Measurements from ENCODE around the gene DHDDS. TPM values are rescaled to one million over a fixed set of nuclear protein-coding genes. Genes with fewer than 3 reads are reported as not detected.

DHDDS gene
- total RNA-seq, 2 donors from 2014 or later = 21.3 to 52.4 TPM

DNA sequence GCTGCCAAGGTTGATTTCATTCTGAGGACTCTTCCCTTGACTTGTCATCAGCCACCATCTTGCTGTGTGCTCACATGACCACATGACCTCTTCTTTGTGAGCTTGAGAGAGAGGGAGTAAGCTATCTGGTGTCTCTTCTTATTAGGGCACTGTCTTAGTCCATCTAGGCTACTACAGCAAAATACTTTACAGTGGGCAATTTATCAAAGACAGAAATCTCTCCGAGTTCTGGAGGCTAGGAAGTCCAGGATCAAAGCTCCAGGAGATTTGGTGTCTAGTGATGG, 85.6 kb downstream of the DHDDS start:
- no peaks in the 10 kb centered on the region for H3K36me3 ChIP-seq (replicated peaks in 1 of 2; ENCODE audit: insufficient read depth in 1 of 2, low read depth in 2 of 2)
- DNase-seq (no peak), ATAC-seq (no peak)
- TF ChIP-seq POLR2A (IDR thresholded peaks at IDR 0.05) = no peak
- TF ChIP-seq, protein P1, sequence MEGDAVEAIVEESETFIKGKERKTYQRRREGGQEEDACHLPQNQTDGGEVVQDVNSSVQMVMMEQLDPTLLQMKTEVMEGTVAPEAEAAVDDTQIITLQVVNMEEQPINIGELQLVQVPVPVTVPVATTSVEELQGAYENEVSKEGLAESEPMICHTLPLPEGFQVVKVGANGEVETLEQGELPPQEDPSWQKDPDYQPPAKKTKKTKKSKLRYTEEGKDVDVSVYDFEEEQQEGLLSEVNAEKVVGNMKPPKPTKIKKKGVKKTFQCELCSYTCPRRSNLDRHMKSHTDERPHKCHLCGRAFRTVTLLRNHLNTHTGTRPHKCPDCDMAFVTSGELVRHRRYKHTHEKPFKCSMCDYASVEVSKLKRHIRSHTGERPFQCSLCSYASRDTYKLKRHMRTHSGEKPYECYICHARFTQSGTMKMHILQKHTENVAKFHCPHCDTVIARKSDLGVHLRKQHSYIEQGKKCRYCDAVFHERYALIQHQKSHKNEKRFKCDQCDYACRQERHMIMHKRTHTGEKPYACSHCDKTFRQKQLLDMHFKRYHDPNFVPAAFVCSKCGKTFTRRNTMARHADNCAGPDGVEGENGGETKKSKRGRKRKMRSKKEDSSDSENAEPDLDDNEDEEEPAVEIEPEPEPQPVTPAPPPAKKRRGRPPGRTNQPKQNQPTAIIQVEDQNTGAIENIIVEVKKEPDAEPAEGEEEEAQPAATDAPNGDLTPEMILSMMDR (IDR thresholded peaks at IDR 0.05) = no peak
- no peaks in the 10 kb centered on the region for H3K27me3 ChIP-seq
- H3K4me1 ChIP-seq = no peaks in the 10 kb centered on the region
- intact Hi-C loops (cut with DNase I) = no loop called here
- 75 to 92% methylated on average over 1 of the region's 1 CpG for WGBS, 2 donors
- no peak overlapping the region for H3K4me3 ChIP-seq
- no peak overlapping the region for H3K27ac ChIP-seq
- H3K9me3 ChIP-seq = no peaks in the 10 kb centered on the region

DNA sequence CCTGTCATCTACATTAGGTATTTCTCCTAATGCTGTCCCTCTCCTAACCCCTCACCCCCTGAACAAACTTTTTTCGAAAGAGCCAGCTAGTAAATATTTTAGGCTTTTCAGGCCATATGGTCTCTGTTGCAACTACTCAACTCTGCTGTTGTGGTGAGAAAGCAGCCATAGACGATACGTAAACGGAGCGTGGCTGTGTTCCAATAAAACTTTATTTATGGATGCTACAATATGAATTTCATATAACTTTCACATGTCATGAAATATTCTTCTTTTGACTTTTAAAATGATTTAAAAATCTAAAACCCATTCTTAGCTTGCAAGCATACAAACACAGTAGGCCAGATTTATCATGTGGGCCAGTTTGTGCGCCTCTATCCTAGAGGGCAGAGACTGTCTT, 86.2 kb downstream of the DHDDS start:
- Histone ChIP-seq H3K27me3 (no peaks in the 10 kb centered on the region), H3K27ac (no peak overlapping the region), H3K4me3 (no peak overlapping the region), H3K36me3 (replicated peaks in 1 of 2; ENCODE audit: insufficient read depth in 1 of 2, low read depth in 2 of 2) (no peaks in the 10 kb centered on the region), H3K9me3 (no peaks in the 10 kb centered on the region), H3K4me1 (no peaks in the 10 kb centered on the region)
- intact Hi-C loops (cut with DNase I) = no loop called here
- ATAC-seq = no peak
- WGBS, 2 donors = 88 to 94% methylated on average over 6 of the region's 6 CpGs
- TF ChIP-seq POLR2A (IDR thresholded peaks at IDR 0.05) = no peak
- TF ChIP-seq, protein P1 (IDR thresholded peaks at IDR 0.05) = no peak
- no peak for DNase-seq

DNA sequence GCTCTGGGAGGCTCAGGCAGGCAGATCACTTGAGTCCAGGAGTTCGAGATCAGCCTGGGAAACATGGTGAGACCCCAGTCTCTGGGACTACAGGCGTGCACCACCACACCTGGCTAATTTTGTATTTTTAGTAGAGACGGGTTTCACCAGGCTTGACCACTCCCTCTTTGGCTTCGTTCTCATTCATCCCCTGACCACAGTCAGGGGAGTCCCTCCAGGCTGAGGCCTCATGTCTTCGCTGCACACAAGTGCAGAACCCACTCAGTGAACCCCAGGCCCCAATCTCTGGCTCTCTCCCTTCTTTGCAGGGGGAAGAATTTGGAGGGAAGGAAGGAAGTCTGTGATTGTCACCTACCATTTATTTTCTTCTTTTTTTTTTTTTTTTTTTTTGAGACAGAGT, 88.2 kb downstream of the DHDDS start:
- H3K36me3 ChIP-seq (replicated peaks in 1 of 2; ENCODE audit: insufficient read depth in 1 of 2, low read depth in 2 of 2) = no peaks in the 10 kb centered on the region
- no peak overlapping the region for H3K4me3 ChIP-seq
- intact Hi-C loops (cut with DNase I) = no loop called here
- no peak for DNase-seq
- H3K4me1 ChIP-seq = no peaks in the 10 kb centered on the region
- no peak overlapping the region for H3K27ac ChIP-seq
- WGBS, 2 donors = 81 to 84% methylated on average over 5 of the region's 5 CpGs
- no peak for TF ChIP-seq POLR2A (IDR thresholded peaks at IDR 0.05)
- TF ChIP-seq, protein P1 (IDR thresholded peaks at IDR 0.05) = no peak
- no peak for ATAC-seq
- H3K27me3 ChIP-seq = no peaks in the 10 kb centered on the region
- H3K9me3 ChIP-seq = no peaks in the 10 kb centered on the region

Other genes with a start within 250 kb of the DHDDS start
- not detected for gene CATSPER4, start 241.7 kb upstream of the DHDDS start, total RNA-seq
- 1 to 10 TPM; 6.2 to 6.9 TPM for gene CEP85, start 198.1 kb upstream of the DHDDS start, total RNA-seq
- gene SH3BGRL3, start 152.2 kb upstream of the DHDDS start, total RNA-seq = 10 to 100 TPM; 38.2 to 43.1 TPM
- gene UBXN11, start 125.7 kb upstream of the DHDDS start, total RNA-seq = 10 to 100 TPM; 12.2 to 14.8 TPM
- gene CD52, start 114.4 kb upstream of the DHDDS start, total RNA-seq = not detected
- 1 to 10 TPM in 1 of 2 donors, not detected in 1; 3.6 TPM for gene CRYBG2, start 78.2 kb upstream of the DHDDS start, total RNA-seq
- gene ZNF683, start 59.6 kb upstream of the DHDDS start, total RNA-seq = not detected
- gene LIN28A, start 21.5 kb upstream of the DHDDS start, total RNA-seq = not detected
- 100 to 1,000 TPM in 1 of 2 donors, 10 to 100 TPM in 1; 75.8 to 120 TPM for gene HMGN2, start 40.1 kb downstream of the DHDDS start, total RNA-seq
- gene RPS6KA1, start 97.4 kb downstream of the DHDDS start, total RNA-seq = 10 to 100 TPM; 20.1 to 30.4 TPM